NT2/D1 (cell line): ENCODE results near the gene CYB5B.

ENCODE experiments used
- SUZ12 ChIP-seq: IDR thresholded peaks from 2 replicates; pipeline ENCODE4 v1.6.1; 2011; ENCODE audit not compliant: insufficient read length, insufficient read depth; ENCODE audit errors: extremely low read depth
- YY1 ChIP-seq: IDR thresholded peaks from 2 replicates; pipeline ENCODE4 v1.6.1; 2011; ENCODE audit not compliant: insufficient read length, insufficient read depth

- TF ChIP-seq YY1, result no peak
- no peak for TF ChIP-seq SUZ12
These were observed 30.2 kb upstream of the CYB5B start for GRCh38 chr16:69393898-69394849.
